Omental fat pad (tissue), 4 donors: ENCODE data around the gene HAPLN2. TPM values are rescaled to one million over a fixed set of nuclear protein-coding genes. Genes with fewer than 3 reads are reported as not detected.

Experiments used
- ATAC-seq: fragments of 150-250 bp; one replicate; pipeline ENCODE4 v1.9.1; 2016; ENCODE audit warnings: mild to moderate bottlenecking, moderate library complexity; ENCODE audit not compliant: low FRiP score
- DNase-seq: peaks from one replicate; pipeline ENCODE4 v3.0.0-alpha.2; 2019; ENCODE audit warnings: low spot score
- CTCF ChIP-seq, 3 donors: fragments of 450-650 bp; IDR thresholded peaks; one replicate each; pipeline ENCODE4 v1.5.1; 2016 to 2017; ENCODE audit warnings: antibody characterized with exemption in 3 of 3, mild to moderate bottlenecking in 3 of 3, moderate library complexity in 2 of 3
- total RNA-seq, 4 donors: library from RNA; depleted of rRNA; stranded (reverse); fragments of >200 nt; gene quantifications; one replicate each; pipeline ENCODE4 v1.1.0, GENCODE V29; 2016

Gene HAPLN2
- total RNA-seq, 4 donors from 2014 or later: 2.8 TPM; not detected in 3

- ATAC-seq (no peak), DNase-seq (no peak)
- no peak for TF ChIP-seq CTCF (IDR thresholded peaks at IDR 0.05)
Measured at GRCh38 chr1:156664046-156664766, 45.0 kb downstream of the HAPLN2 start.

- no peak for TF ChIP-seq CTCF (IDR thresholded peaks at IDR 0.05)
- ATAC-seq: no peak
- no peak for DNase-seq
Measured at GRCh38 chr1:156664767-156665411, 45.7 kb downstream of the HAPLN2 start.

- ATAC-seq: no peak
- TF ChIP-seq CTCF (IDR thresholded peaks at IDR 0.05): no peak
- DNase-seq: no peak
Measured at GRCh38 chr1:156665539-156665938, 46.3 kb downstream of the HAPLN2 start.

GRCh38 chr1:156666862-156667609 lies 47.8 kb downstream of the HAPLN2 start:
- ATAC-seq: no peak
- no peak for DNase-seq
- TF ChIP-seq CTCF (IDR thresholded peaks at IDR 0.05): no peak

GRCh38 chr1:156667610-156667967 lies 48.4 kb downstream of the HAPLN2 start:
- ATAC-seq: no peak
- TF ChIP-seq CTCF (IDR thresholded peaks at IDR 0.05): no peak
- DNase-seq: no peak

- no peak for ATAC-seq
- DNase-seq: no peak
- TF ChIP-seq CTCF (IDR thresholded peaks at IDR 0.05): no peak
Measured at GRCh38 chr1:156667968-156668709, 48.9 kb downstream of the HAPLN2 start.
